Measurements from ENCODE around the gene POLQ.
"Not testable (repeated sequence)": the region's sequence is repeated elsewhere in the genome, so short reads cannot be mapped to it uniquely, and the experiment has no call there.

POLQ gene

DNA sequence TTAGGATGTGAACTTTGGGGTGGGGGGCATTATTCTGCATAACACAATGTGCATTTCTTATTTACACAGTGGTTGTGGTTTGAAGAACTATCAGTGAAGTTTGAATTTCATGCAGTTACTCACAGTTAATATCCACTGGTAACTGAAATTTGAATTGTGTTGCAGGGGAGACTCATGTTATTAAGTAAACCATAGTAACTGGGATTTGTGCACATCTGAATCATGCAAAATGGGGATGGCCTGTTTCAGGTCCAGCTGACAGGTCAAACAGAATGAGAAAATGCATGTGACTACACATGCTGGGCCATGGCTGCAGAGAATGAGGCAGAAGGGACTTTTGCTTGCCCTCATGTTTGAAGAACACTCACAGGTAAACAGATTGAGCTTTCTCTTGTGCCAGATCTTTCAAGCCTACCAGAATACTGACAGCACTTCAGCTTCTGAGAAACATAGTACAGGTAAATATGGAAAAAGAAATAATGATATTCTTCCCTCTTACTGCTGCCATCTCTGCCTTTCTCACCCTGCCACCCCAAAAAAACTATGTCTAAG, 115.0 kb downstream of the POLQ start:
- FAIRE-seq = no peak
- DNase-seq (ENCODE audit: low spot score) = no peak

DNA sequence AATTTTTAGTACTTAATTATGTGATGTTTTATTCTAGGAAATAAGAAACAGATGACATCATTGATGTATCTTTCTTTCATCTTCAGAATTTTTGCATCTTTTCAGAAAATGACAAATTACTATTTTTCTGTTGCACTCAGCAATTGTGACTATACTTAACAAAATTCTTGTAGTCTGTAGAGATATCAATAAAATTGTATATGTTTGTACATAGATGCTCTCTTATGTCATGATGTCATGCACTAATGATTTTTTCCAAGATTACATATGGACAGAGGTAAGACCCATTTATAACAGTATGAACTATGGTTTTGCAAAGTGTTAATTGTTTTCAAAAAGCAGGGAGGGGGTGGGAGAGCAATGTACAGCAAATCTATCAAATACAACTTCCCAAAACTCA, 121.2 kb downstream of the POLQ start:
- FAIRE-seq (no peak), DNase-seq (ENCODE audit: low spot score) (no peak)

DNA sequence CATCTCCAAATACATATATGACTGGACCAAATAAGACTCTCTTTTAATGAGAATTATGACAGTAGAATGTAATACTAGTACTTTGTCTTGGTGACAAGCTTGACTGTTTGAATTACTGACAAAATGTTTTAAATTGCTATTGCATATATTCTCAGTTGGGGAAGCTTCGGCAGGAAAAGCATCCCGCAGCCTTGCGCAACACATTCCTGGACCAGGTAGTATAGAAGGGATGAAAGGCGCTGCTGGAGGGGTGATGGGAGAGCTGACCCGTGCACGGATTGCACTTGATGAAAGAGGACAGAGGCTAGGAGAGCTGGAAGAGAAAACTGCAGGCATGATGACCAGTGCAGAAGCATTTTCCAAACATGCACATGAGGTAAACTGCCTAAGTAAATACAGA, 127.6 kb downstream of the POLQ start:
- no peak for FAIRE-seq
- DNase-seq (ENCODE audit: low spot score) = no peak

DNA sequence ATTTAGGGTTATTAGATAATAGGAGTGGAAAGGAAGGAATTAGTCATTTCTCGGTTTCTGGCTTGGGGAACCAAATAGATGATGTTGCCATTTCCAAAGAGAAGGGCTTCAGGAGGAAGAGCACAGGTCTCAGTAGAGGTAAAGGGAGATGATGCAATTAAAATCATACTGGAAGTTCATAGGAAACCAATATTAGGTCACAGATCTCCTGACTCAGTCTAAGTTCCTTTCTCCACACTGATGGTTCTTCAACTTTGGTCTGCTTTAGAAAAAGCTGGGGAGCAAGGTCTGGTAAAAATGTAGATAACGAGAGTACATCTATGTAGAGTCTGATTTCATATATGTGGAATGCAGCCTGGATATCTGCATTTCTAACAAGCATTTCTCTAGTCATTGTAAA, 130.9 kb downstream of the POLQ start:
- no peak for FAIRE-seq

DNA sequence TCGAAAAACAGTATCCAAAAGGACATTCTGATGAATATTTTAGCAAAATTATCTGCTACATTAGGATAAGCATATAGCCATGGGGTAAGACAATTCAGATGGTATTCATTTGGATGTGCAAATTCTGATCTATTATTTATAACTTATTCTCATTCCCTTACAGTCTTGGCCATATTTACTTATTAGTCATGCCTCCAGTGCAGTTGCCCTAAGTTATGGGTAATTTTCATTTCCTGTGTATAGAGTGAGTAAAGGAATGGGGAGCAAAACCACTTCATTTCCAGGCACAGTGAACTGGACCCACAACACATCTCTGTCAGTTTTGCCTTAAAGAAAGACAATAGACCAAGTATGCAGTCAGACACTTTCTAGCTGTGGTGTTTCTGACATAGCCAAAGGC, 134.3 kb downstream of the POLQ start:
- DNase-seq (ENCODE audit: low spot score) = no peak
- no peak for FAIRE-seq

More for the DNA sequence above, 130.9 kb downstream of the POLQ start:
- DNase-seq (ENCODE audit: low spot score) = no peak

DNA sequence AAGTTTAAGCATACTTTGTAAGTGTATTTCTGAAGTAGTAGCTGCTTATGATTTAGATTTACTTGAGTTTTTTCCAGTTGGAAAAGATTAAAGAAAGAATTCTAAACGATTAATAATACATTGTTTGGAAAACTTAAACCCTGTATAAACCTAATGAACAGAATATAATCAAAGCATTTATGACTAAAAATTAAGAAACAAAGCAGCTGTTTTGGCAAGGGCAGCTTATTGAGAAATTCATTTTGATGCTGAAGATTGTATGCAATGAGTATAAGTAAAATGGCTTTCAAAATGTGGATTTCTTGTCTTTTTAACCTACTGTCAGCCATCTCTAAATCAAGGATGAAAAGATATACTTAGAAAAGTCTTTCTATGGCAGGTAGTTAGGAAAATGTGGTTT, 140.2 kb downstream of the POLQ start:
- no peak for FAIRE-seq
- DNase-seq (ENCODE audit: low spot score) = no peak

DNA sequence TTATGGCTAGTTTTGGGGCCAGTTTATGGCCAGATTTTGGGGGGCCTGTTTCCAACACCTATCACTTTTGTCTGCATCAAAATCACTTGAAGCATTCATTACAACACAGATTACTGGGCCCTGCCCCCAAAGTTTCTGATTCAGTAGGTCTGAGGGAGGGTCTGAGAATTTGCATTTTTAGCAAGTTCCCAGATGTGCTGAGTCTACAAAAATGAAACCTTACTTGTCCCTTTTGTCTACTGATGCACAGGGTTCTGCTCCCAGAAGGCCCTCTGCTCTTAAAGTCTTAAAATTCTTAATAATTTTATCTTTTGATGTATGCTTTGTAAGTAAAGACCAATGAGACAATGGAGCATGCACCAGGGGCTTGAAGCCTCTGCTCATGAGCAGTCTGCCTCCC, 146.0 kb downstream of the POLQ start:
- no peak for DNase-seq (ENCODE audit: low spot score)
- FAIRE-seq = no peak

DNA sequence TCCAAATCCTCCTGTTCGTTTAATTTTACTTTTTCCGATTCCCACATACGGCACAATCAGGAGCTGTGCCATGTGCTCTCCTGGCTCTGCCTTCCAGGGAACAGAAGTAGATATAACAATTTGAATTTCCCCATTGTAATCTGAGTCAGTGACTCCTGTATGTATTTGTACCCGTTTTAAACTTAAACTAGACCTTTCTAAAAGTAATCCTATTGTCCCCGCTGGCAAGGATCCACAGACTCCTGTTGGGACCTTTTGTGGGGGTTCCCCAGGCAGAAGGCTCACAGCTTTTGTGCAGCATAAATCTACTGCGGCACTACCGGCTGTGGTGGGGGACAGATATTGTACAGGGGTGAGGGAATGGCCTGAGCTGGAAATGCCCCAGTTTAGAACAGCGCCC, 147.7 kb downstream of the POLQ start:
- not testable (repeated sequence) for DNase-seq (ENCODE audit: low spot score); FAIRE-seq

DNA sequence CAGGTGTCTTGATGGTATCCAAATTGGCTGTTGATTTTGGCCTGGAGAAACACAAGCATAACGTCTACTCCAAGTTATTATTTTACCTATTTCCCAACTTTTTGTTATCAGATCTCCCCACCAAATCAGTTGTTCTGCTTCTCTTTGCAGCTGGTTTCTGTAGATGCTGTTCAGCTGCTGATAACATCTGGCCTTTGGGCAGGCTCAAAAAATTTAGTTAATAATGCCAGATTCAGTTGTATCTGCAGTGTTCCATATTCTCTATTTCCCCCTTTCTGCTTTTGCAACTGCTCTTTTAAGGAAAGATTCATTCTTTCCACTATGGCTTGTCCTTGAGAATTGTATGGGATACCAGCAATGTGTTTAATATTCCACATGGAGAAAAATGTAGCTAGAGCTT, 149.8 kb downstream of the POLQ start:
- FAIRE-seq; DNase-seq (ENCODE audit: low spot score): not testable (repeated sequence)

DNA sequence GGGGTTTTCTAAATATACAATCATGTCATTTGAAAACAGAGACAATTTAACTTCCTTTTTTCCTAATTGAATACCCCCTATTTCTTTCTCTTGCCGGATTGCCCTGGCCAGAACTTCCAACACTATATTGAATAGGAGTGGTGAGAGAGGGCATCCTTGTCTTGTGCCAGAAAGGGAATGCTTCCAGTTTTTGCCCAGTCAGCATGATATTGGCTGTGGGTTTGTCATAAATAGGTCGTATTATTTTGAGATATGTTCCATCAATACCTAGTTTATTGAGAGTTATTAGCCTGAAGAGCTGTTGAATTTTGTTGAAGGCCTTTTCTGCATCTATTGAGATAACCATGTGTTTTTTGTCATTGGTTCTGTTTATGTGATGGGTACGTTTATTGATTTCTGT, 157.5 kb downstream of the POLQ start:
- not testable (repeated sequence) for FAIRE-seq

More for the DNA sequence above, 157.5 kb downstream of the POLQ start:
- DNase-seq (ENCODE audit: low spot score) = not testable (repeated sequence)
